ENCODE results near the gene PIWIL1.

GRCh38 chr12:130300090-130300489 is 37.6 kb upstream of the PIWIL1 start:
- TF ChIP-seq CTCF (conservative IDR thresholded peaks at IDR 0.05 in 1 of 2, IDR thresholded peaks at IDR 0.05 in 1 of 2; ENCODE audit: low read depth in 1 of 2, low read length in 2 of 2) (no peak), EZH2 (IDR thresholded peaks at IDR 0.05; ENCODE audit: low read length, missing control alignments) (no peak)

All from fibroblast of lung (primary cell).